CD4-positive, alpha-beta T cell treated with Interleukin-15 for 1 hour (primary cell): Measurements from ENCODE around the gene MAPK1.
"Not testable (repeated sequence)": the region's sequence is repeated elsewhere in the genome, so short reads cannot be mapped to it uniquely, and the experiment has no call there.

Experiments used
- DNase-seq: peaks from one replicate; pipeline ENCODE4 v3.0.0-alpha.2; 2020

Gene MAPK1

DNA sequence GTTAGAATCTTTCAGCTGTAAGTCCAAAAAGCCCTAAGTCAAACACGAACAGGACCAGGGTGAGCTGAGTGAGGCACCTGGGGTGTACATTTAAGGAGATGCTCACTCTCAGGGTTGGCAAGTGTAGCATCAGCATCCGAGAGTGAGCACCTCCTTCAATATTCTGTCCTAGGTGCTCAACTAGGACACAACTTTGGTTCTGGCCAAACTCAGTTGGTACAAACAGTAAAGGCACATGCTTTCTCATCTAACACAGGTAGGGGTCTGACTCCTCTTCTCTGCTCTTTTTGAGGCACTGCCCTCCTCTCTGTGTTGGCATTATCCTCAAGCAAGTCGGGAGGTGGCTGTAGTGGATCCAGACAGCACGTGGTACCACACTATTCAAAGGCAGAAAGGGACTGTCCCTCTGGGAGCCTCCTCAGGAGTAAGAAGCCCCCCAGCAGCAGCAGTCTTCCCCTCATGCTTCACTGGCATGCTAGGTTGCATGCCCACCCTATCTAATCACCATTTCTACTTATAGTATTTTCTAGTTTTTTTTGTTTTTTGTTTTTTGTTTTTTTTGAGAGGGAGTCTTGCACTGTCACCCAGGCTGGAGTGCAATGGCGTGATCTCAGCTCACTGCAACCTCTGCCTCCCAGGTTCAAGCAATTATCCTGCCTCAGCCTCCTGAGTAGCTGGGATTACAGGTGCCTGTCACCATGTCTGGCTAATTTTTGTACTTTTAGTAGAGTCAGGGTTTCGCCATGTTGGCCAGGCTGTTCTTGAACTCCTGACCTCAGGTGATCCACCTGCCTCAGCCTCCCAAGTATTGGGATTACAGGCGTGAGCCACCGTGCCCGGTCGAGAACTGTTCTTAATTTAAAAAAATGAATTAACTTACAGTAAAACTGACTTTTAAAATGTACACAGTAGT, 14.7 kb upstream of the MAPK1 start:
- no peak for DNase-seq

DNA sequence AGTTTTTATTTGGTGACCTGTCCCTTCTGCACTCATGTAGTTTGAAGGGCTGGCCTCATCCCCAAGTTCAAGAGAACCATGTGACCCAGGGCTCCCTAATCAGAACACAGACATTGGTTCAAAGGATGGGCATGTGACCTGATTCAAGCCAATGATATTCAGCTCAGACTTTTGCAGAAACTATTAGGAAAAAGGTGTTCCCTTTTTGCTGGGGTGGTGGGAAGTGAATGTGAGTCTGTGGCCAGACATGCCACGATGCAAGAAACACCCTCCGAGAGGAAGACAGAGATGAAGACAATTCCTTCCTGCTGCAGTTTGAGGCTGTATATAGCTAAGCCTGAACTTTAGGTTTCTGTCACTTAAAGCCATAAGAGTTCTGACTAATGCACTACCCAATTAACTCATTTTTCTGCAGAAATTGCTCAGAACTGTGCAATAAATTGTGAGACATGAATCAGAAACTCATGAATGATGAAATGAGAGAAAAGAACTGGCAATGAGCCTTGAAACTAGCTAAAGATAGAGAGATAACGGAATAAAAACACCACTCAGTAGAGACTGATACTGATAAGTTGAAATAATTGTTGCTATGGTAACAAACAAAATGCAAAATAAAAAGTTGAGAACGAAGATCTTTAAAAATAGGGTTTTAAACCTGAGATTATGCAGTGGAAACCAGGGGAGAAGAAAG, 9.2 kb upstream of the MAPK1 start:
- DNase-seq = no peak

DNA sequence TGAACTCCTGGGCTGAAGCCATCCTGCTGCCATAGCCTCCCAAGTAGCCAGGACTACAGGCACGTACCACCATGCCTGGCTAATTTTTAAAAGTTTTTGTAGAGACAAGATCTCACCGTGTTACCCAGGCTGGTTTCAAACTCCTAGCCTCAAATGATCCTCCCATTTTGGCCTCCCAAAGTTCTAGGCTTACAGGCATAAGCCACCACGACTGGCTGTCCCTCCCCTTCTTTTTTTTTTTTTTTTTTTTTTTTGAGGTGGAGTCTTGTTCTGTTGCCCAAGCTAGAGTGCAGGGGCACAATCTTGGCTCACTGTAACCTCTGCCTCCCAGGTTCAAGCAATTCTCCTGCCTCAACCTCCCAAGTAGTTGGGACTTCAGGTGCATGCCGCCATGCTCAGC, 7.5 kb upstream of the MAPK1 start:
- DNase-seq = not testable (repeated sequence)

DNA sequence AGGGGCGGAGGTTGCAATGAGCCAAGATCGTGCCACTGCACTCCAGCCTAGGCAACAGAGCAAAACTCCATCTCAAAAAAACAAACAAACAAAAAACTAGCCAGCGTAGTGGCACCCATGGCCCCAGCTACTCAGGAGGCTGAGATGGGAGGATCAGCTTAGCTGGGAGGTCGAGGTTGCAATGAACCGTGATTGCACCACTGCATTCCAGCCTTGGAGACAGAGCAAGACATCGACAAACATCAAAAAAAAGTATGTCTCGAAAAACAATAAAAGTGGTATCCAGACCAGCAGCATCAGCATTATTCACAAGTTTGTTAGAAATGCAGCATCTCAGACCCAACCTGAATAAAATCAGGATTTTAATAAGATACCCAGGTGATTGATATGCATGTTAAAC, 6.2 kb upstream of the MAPK1 start:
- no peak for DNase-seq

DNA sequence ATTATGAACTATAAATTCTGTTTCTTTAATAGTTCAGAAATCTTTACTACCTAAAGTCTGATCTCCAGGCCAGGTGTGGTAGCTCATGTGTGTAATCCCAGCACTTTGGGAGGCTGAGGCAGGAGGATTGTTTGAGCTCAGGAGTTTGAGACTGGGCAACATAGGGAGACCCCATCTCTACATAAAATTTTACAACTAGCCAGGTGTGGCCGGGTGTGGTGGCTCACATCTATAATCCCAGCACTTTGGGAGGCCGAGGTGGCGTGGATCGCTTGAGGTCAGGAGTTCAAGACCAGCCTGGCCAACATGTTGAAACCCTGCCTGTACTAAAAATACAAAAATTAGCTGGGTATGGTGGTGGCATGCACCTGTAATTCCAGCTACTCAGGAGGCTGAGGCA, 5.3 kb upstream of the MAPK1 start:
- DNase-seq = not testable (repeated sequence)

DNA sequence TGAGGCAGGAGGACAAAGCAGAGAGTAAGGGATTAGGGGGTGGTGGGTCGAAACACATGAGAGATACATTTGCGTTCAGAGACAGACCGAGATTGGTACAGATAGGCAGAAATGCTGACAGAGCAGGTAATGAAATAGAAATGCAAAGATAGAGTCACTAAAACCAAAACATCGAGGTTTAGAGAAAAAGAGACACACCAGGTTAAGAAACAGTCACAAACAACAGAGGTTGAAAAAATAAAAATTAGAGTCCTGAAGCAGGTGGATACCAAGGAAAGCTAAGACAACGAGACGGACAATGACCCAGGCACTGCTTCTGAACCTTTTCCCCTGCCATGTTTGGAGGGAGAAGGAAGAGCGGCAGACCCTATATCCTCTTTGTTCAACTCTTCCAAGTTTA, 1.2 kb upstream of the MAPK1 start:
- DNase-seq = no peak

DNA sequence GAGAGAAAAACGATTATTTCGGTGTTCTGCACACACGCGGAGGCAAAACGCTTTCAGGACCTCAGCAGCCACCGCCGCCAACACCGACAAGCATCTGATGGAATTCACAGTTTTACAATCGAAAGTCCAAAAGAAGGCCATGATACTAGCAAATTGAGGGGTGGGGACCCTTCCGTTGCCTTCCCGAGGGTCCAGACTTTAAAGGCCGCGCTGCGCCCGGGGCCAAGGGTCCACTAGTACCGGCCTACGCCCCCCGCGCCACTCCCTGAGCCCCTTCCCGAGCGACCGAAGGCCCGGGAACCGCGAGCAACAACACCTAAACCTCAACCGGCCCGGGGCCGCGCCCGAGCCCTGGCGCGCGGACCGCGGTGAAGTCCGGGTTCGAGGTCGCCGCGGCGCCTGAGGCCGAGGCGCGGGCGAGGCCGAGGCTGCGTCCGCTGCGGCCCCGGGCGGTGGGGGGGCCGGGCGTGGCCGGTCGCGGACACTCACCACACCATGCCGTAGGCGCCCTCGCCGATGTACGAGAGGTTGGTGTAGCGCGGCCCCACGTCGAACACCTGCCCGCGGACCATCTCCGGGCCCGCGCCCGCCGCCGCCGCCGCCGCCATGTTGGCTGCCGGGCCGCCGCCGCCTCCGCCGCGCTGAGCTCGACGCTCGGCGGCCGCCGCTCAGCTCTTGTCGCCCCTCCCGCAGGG, 465 bp downstream of the MAPK1 start:
- DNase-seq = no peak

DNA sequence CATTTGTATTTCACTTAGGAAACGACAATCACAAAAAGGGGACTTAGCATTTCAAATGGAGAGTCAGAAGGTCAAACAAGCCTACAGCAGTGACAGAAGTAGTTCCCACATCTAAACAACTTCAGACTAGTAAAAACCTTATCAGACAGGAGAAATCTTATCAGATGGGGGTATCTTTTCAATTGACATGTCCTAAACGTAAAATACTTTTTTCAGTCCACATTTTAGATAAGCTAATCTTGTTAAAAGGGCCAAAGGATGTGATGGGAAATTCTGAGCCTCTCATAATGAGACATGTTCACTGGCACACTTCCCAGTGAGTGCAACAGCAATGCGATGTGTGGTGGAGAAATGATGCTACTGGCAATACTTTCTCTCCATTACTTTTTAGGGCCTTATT, 2.4 kb downstream of the MAPK1 start:
- DNase-seq = no peak

DNA sequence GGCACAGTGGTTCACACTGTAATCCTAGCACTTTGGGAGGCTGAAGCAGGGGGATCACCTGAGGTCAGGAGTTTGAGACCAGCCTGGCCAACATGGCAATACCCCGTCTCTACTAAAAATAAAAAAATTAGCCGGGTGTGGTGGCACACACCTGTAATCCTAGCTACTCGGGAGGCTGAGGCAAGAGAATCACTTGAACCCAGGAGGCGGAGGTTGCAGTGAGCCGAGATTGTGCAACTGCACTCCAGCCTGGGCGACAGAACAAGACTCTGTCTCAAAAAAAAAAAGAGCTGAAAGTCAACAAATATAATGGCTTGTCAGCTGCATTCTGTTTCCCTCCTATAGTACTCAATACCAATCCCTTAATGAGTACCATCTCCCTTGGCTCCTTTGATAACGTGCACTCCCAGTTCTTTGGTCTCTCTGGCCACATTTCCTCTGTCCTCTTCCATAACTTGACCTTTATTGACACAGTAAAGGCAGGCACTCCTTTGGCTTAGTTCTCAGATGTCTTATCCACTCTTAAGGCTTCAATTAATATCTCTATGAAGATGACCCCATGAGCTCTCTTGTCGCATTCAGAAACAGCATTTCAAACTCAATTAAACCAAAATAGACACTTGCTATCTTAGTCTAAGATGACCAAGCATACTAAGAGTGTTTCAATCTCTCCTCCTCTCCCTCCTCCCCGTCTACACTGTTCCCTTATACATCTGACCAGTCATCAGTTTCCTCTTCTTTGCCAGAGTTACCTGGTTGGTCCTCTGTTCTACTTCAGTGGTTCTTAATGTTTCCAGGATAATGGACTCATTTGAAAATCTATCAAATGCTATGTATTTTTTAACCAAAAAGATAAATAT, 4.8 kb downstream of the MAPK1 start:
- no peak for DNase-seq

DNA sequence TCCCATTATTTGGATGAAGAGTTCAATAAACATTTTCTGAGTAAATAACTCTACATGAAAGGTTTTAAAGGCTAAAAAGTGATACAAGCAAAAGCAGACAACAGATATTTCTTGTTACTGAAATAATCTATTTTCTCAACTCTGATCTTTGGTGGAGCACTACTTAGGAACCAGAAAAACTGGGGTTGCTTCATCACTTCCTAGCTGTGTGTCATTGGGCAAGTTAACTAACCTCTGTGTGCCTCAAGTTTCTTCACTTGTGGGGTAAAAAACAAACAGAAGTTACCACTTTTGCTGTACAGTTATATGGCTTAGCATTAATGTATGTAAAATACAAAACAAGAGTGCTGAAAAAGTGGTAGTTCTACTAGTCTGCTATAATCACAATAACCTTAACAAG, 5.6 kb downstream of the MAPK1 start:
- no peak for DNase-seq

DNA sequence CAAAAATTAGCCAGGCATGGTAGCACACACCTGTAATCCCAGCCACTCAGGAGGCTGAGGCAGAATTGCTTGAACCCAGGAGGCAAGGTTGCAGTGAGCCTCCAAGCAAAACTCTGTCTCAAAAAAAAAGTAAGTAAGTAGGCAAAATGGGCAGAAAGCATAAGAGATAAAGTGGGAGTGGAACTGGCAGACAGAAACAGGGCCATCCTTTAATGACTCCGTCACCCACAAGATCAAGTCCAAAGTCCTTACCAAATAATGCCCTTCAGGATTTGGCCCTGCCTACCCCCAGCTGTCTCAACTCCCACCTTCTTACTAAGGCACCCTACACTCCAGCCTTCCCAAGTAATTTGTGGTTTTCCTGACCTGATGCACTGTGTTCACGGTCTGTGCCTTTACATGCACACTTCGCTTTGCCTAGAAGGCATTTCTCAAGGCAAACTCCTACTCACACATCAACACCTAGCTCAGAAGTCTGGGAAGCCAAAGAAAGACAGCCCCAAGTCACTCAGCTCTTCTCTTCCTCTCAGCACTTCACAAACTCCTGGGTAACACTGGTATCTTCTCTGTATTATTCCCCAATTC, 6.1 kb downstream of the MAPK1 start:
- no peak for DNase-seq

DNA sequence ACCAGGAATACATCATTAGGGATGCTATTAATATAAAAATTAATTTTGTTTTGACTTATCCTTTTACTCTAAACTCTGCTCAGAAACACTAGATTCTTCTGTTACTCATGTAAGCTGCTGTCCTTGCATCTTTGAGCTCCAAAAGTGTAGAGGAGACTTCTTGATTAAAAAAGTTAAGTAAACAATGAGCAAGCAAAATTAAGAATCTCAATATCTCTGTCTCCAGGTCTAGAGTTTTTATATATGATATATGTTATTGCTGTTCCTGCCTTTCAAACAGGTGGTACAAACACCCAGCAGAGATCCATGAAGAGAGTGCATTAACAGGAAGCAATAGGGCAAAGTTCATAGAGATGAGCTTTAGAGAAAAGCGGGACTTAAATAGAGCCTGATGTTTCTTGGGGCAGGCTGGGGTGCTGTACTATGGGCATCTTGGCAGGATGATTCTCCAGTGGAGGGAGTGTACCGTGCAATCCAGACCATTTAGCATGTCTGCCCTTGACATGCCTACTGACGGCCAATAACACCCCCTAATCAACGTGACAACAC, 6.9 kb downstream of the MAPK1 start:
- DNase-seq = no peak

DNA sequence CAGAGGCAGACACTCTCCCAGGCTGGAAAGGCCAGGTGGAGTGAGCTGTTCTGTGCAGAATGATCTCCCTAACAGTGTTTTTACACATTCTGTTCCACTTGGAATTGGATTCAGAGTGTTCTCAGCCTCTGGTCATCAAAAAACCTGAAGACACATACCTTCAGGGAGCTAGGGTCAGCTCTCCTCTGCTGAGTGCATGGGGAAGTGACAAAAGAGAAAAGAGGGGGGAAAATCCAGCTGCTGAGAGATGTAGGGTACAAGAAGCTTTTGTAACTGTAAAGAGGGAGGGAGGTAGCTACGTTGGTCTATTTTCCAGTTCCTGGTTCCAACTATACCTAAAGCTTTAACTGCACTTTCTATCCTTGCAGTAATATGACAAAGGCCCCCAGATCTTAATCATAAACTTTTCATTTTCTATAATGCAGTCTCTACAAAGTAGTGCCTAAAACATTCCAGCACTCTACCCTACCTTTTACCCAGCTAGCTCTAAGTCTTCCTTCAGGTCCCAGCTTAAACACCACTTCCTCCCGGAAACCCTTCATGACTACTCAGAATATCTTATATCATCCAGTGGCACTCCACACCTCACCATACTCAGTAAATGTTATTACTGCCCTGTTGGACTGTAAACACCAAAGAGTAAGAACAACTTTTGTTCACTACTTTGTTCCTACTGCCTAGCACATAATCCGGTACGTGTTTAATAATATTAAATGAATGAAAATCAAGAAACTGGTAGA, 9.2 kb downstream of the MAPK1 start:
- DNase-seq = no peak

DNA sequence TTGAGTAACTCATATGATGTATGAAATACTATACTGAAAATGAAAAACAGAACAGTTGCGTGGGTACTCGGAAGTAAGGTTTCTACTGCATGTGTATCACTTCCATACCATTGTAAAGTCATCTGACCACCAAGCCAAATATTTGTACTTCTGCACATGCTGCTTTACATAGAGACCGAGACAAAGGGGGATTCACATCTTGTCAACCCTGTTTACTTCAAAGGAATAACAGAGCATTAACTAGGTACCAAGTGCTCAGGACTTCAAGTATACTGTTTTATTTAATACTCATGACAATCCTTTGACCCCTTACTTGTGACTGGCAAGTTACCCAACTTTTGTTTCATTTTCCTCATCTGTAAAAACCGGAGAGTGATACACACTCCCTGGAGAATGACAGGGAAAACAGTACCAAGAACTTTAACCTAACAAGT, 9.9 kb downstream of the MAPK1 start:
- no peak for DNase-seq

DNA sequence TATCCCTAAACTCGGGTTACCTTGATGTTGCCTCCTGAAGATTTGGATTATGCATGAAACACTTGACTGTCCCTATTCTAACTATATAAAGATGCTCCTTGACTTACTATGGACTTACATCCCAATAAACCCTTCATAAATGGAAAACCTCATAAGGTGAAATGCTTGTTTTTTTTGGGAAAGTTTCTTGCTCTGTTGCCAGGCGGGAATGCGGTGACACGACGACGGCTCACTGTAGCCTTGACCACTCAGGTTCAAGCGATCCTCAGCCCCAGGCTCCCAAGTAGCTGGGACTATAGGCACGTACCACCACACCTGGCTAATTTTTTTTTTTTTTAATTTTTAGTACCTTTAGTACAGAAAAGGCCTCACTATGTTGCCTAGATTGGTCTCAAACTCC, 10.6 kb downstream of the MAPK1 start:
- DNase-seq = no peak

DNA sequence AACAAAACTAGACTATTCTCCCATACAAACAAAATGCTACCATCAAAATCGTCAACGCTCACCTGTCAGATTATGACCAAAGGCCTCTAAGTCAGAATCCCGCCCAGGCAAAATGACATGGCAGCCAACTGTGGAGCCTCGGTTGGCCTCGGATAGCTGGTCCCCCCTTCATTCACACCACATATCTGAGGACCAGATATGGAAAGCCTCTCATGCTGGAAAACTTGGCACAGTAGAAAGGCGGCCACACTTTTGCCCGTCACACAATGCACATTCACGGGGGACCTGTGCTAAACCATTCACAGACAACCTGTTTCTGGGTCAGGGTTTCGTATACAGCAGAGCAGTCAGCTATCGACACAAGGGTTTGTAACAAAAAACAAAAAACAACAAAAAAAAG, 11.2 kb downstream of the MAPK1 start:
- DNase-seq = no peak

DNA sequence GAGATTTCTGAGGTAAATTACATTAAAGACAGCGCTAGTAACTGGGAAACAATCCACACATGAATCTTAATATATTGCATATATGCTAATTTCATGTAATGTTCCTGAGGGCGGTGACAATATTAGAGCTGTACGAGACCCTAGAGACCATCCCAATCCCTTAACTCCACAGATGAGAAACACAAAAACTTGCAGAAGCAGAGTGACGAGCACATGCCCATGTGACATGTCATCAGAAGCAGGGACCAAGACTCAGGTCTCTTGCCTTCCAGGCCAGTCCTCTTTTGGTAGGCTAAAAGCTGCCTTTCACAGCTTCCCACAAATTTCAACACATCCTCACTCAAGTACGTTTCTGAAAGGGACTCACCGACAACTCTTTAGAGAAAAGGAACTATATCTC, 11.8 kb downstream of the MAPK1 start:
- no peak for DNase-seq

DNA sequence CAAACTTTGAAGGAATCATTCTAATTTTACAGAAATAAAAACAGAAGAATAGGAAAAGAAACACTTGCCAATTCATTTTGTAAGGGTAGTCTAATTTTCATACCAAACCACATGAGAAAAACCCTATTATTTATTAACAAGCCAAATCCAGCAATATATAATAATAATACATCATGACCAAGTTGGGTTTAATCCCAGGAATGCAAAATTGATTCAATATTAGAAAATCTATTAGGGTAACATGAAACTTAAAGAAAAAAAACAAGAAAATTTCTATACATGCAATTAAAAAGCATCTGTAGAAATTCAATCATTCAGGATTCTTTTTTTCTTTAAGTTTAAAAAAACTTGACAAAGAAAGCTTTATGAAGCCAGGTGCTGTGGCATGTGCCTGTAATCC, 16.8 kb downstream of the MAPK1 start:
- no peak for DNase-seq

DNA sequence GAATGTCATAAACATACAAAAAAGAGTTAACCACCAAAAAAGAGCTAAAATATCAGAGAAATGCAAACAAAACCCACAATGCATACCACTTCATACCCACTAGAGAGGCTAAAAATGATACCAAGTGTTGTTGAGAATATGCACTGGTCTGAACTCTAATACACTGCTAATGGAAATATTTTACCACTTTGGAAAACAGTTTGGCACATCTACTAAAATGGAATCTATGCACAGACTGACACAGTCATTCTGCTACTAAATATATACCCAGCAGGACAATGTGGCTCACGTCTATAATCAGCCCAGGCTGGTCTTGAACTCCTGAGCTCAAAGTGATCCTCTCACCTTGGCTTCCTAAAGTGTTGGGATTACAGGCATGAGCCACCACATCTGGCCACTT, 18.0 kb downstream of the MAPK1 start:
- DNase-seq = no peak

DNA sequence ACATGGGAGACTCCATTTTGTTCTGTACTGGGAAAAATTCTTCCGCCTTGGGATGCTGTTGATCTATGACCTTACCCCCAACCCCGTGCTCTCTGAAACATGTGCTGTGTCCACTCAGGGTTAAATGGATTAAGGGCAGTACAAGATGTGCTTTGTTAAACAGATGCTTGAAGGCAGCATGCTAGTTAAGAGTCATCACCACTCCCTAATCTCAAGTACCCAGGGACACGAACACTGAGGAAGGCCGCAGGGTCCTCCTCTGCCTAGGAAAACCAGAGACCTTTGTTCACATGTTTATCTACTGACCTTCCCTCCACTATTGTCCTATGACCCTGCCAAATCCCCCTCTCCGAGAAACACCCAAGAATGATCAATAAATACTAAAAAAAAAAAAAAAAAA, 19.4 kb downstream of the MAPK1 start:
- DNase-seq = not testable (repeated sequence)
